CD4-positive, alpha-beta T cell treated with Interleukin-12 subunit alpha and Interleukin-12 subunit beta, for 1 hour (primary cell): ENCODE results near the gene BANF2.
"Not testable (repeated sequence)": the region's sequence is repeated elsewhere in the genome, so short reads cannot be mapped to it uniquely, and the experiment has no call there.

ENCODE experiments used
- DNase-seq: peaks from one replicate; pipeline ENCODE4 v3.0.0-alpha.2; 2020

The BANF2 gene

GRCh38 chr20:17699931-17700351 lies at the start of gene BANF2:
Gene BANF2 (plus strand): TSS chr20:17699966. CDS start chr20:17725026, 25,060 bp downstream.
- no peak for DNase-seq

- DNase-seq: no peak
Measured at GRCh38 chr20:17650301-17651128, 49.3 kb upstream of the BANF2 start.

DNA sequence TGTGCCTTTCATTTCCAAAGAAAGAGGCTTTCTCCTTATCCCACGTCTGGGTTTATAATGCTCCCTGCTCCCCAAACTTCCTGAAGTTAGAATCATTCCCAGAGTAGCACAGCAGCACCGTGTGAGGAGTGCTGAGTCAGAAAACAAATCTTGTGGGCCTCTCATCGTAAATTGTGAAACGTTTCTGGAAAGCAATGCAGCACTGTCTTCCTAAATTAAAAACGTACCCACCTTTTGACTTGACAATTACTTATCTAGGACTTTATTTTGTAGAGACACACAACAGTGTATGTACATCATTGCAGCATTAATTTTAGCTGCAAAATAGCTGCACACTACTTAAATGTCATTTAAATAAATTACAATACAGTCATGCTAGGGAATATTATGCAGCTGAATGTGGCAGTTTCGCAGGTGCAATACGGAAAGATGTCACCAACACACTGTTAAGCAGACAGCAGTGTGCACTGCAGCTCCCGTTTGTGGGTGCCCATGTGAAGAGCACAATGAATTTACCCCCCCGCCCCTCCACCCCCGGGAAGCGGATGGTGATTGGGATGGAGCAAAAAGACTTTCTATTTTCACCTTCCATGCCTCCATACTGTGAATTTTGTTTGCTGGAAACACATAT lies 48.5 kb upstream of the BANF2 start:
- no peak for DNase-seq

- no peak for DNase-seq
Measured at GRCh38 chr20:17651760-17652388, 47.9 kb upstream of the BANF2 start.

- no peak for DNase-seq
Measured at GRCh38 chr20:17652411-17652810, 47.4 kb upstream of the BANF2 start.

GRCh38 chr20:17653835-17654648 lies 45.7 kb upstream of the BANF2 start:
- DNase-seq: no peak

DNA sequence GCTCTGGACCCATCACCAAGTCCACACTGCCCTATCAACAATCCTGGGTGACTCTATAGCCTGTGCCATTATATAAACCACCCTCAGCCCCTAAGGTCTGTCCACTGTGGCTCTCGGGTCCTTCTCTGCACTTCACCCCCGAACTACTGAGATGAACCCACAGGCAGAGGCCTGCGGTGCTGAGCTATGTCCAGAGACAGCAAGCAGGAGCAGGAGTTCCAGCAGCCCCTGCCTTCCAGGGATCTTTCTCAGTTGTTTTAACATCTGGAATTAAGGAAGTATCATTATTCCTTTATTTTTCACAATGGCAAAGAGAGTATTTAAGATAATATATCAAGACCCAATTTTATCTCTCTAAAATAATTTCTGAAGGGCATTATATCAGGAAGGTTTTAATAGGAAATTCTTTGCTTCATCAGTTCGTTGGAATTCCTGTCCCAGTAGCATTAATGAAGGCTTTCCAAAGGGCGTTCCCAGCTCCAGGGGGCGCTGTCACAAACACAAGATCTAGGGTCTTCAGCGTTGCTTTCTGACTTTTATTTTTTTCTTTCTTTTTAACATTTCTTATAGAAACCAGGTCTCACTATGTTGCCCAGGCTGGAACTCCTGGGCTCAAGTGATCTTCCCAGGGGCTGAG lies 45.0 kb upstream of the BANF2 start:
- no peak for DNase-seq

- DNase-seq: no peak
Measured at GRCh38 chr20:17655286-17655651, 44.5 kb upstream of the BANF2 start.

- DNase-seq: no peak
Measured at GRCh38 chr20:17655865-17656479, 43.8 kb upstream of the BANF2 start.

DNA sequence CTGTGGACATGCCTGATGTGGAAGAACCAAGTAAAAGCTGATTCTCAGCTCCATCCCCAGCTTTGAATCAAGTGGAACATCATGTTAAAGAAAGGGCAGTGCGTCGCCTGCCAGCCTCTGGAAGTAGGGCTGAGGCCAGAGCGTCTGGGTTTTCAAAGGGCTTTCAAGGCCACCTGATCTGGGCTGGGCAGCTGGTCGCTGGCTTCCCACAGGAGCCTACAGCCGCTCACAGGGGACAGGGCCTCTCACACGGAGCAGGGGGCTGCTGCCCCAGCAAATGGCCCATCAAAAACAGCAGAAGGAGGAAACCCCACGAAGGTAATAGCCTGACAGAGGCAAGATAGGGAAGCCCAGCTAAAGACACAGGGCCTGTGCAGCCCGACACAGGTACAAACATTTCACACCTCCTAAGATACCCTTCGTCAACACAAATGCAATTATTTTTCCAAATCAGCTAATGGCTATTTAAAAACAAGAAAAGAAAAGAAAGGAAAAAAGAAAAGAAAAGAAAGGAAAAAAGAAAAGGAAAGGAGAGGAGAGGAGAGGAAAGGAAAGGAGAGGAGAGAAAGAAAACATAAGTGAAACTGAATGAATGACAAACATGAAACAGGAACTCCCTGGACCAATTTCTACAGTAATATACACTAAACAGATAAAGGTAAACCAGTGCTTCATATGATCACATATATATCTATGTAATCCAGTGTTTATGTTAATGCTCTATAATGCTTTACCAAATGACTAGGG lies 42.5 kb upstream of the BANF2 start:
- DNase-seq: no peak

- no peak for DNase-seq
Measured at GRCh38 chr20:17657898-17658647, 41.7 kb upstream of the BANF2 start.

DNA sequence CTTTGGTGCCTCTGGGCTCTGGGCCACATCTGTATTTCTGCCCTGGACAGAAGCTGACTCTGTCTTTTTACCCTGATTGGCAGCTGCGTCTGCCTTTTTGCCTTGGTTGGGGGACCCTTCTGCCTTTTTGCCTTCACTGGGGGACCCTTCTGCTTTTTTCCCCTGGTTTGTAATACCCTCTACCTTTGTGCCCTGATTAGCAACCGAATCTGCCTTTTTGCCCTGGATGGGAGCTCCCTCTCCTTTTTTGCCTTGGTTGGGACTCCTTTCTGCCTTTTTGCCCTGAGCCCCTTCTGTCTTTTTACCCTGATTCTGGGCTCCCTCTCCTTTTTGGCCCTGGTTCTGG lies 41.1 kb upstream of the BANF2 start:
- no peak for DNase-seq

- DNase-seq: not testable (repeated sequence)
Measured at GRCh38 chr20:17659344-17659743, 40.4 kb upstream of the BANF2 start.

GRCh38 chr20:17659801-17660200 lies 40.0 kb upstream of the BANF2 start:
- DNase-seq: no peak

DNA sequence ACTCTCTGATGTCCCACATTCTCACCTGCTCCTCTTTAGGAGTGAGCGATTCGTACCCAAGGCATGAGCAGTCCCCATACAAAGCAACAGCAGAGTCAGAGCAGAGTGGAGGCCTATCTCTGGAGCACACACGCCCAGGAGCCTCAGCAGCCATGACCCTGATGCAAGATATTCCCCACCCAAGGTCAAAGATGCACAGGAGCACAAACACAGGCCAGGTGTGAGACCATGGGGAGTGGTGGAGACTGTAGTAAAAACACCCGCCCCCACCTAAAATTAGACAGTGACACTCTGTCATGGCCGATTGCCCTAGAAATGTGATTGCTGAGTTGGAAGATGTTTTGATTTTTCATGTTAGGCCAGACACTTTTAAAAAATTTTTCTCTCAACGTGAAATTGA lies 39.1 kb upstream of the BANF2 start:
- no peak for DNase-seq

- no peak for DNase-seq
Measured at GRCh38 chr20:17661121-17661744, 38.5 kb upstream of the BANF2 start.

- DNase-seq: no peak
Measured at GRCh38 chr20:17662333-17663039, 37.3 kb upstream of the BANF2 start.

- no peak for DNase-seq
Measured at GRCh38 chr20:17663040-17663399, 36.7 kb upstream of the BANF2 start.

- no peak for DNase-seq
Measured at GRCh38 chr20:17663486-17663885, 36.3 kb upstream of the BANF2 start.
